ENCODE measurements around the gene GLTPD2.
A peak's percentile ranks its signal among the peaks of the same experiment; 100 is the strongest.

Gene GLTPD2

DNA sequence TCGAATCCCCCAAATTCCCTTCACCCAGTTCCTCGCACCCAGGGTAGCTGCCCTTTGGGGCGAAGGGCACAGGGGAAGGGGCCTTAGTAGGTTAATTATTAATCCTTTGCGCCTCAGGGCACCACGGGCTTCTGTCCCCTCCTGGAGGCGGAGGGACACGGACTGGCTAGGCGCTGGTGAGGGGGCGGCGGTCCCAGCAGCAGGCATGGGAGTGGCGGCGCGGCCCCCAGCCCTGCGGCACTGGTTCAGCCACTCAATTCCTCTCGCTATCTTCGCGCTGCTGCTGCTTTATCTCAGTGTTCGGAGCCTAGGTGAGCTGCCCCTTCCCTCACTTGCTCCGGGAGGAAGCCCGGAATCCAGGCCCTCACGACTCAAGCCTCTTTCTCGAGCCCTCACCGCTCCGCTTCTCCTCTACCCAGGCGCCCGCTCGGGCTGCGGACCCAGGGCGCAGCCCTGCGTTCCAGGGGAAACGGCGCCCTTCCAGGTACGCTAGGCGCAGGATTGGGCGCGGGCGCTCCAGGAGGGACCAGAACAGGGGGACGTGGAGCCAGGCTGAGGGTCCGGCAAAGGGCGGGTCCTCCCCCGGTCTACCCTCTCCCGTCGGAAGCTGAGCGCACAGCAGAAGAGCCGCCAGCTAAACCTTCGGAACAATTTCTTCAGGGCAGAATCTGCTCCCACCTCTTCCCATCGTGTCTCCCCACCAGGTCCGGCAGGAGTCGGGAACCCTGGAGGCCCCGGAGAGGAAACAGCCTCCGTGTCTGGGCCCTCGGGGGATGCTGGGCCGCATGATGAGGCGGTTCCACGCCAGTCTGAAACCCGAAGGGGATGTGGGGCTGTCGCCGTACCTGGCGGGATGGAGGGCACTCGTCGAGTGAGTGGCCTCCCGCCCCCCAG lies at the start of gene GLTPD2:
Gene GLTPD2 (plus strand): TSS at position 158 of the 894 bp plus-strand sequence. CDS start 48 bp downstream, at position 206.
- no peak for DNase-seq (ENCODE audit: low read depth in 2 of 2, low spot score in 1 of 2)

DNA sequence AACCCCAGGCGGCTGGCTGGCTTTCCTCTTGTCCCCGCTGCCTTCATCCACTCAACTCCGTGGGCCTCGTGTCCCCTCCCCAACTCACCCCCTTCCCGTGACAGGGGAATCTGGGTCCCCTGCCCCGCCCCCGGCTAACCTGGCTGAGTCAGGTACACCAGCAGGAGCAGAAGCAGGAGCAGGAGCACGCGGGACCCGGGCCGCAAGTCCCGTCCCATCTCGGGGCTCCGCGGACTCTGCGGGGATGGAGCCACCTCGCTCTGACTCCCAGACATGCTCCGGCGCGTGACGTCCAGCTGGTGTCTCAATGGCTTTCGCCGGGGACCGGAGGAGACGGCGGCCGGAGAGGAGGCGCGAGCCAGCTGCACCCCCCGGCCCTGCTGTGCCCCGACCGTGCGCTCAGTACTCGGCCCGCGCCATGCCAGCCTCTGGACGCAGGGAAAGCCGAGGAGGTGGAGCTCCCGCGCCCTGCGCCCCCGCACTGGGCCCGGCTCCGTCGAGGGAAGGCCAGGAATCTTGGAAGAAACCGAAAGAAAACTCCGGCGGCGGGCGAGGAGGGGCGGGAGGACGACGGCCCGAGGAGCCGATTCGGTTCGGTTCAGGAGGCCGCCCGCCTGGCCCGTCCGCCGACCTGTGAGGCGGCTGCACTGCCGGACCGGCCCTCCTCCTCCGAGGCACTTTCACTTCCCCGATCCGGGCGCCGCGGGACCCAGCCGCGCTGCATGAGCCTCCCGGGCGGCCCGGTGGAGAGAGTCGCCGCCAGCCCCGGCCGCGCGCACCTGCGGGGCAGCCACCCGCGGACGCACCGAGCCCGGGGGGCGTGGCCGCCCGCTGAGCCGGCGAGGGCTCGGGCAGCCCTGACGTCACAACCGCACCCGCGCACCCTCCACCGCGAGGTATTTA lies 49.4 kb upstream of the GLTPD2 start, which contains the start of the genes CXCL16 and ZMYND15:
Gene CXCL16 (minus strand): TSS at position 807 of the 903 bp plus-strand sequence. CDS start 589 bp downstream, at position 218.
Gene ZMYND15 (plus strand): TSS at position 712 of the 903 bp plus-strand sequence. CDS start 716 bp downstream, outside the sequence.
- DNase-seq (ENCODE audit: low read depth in 2 of 2, low spot score in 1 of 2) = peak in 1 of 2 donors; percentile 19

DNA sequence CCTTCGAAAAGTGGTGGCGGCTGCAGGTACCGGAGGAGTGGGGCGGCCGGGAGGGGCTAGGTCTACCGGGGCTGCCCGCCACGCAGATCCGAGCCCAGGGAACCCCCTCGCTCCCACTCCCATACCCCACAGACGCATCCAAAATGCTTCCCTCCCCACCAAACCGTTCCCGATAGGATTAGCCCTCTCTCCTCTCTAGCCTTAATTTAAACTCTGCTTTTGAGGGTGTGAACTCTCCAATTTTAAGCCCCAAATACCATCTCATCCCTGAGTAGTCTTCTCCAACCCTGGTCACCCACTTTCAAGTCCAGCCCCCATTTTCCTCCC lies 48.8 kb upstream of the GLTPD2 start:
- no peak for DNase-seq (ENCODE audit: low read depth in 2 of 2, low spot score in 1 of 2)

DNA sequence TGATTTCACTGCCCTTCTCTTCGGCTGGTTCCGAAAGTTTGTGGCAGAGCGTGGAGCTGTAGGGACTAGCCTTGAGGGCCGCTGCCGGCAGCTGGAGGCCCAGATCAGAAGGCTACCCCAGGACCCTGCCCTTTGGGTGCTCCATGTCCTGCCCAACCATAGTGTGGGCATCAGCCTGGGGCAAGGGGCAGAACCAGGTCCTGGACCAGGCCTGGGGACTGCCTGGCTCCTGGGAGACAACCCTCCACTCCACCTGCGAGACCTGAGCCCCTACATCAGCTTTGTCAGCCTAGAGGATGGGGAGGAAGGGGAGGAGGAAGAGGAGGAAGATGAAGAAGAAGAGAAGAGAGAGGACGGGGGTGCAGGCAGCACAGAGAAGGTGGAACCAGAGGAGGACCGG lies 48.2 kb upstream of the GLTPD2 start:
- no peak for DNase-seq (ENCODE audit: low read depth in 2 of 2, low spot score in 1 of 2)

DNA sequence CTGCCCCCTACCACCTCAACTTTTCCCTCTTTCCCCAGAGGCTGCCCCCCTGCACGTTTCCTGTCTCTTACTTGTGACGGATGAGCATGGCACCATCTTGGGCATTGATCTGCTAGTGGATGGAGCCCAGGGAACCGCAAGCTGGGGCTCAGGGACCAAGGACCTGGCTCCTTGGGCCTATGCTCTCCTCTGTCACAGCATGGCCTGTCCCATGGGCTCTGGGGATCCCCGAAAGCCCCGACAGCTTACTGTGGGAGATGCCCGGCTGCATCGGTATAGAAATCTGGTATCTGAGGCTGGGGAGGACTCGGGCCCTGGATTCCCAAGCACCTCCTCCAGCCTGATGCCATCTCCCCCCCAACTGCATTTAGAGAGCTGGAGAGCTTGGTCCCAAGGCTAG lies 47.2 kb upstream of the GLTPD2 start:
- no peak for DNase-seq (ENCODE audit: low read depth in 2 of 2, low spot score in 1 of 2)

DNA sequence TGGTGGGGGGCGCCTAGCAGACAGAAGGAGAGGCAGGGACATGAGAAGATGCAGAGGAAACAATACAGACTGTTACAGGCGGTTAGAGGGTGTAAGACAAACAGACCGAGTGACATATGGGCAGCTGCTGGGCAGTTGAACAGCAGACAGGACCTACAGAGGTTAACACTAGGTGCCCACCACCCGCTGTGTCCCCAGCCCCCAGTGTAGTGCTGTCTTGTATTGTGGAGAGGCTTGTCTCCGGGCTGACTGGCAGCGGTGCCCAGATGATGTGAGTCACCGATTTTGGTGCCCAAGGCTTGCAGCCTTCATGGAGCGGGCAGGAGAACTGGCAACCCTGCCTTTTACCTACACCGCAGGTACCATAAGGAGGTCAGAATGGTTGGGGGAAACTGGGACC lies 46.6 kb upstream of the GLTPD2 start:
- no peak for DNase-seq (ENCODE audit: low read depth in 2 of 2, low spot score in 1 of 2)

DNA sequence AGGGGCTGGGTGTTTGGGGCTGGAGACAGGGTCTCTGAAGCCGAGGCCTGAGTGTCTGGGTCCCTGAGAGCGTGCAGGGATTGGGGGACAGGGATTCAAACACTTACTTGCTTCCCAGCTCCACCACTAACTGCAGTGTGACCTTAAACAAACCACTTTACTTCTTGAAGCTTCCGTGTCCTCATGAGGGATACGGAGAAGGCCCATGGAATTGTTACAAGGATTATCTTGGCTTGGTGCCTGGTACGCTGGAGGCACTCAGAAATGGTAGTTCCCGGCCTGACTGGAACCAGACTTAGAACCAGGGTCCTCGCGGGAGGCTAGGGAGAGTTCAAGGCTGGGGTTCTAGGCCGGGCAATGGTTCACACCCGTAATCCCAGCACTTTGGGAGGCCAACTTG lies 46.1 kb upstream of the GLTPD2 start:
- DNase-seq (ENCODE audit: low read depth in 2 of 2, low spot score in 1 of 2) = no peak

DNA sequence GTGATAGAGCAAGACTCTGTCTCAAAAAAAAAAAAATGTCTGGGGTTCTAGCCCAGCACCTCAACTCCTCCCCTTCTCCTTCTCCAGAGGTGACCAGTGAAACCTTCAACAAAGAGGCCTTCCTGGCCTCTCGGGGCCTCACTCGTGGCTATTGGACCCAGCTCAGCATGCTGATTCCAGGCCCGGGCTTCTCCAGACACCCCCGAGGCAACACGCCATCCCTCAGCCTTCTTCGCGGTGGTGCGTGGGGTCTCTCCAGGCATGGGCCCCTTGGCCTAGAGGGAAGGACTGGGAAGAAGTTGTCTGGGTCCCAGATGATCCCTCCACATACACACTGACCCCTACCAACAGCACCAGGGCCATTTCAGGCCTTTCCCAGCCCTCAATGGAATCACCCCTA lies 45.5 kb upstream of the GLTPD2 start:
- DNase-seq (ENCODE audit: low read depth in 2 of 2, low spot score in 1 of 2) = no peak

DNA sequence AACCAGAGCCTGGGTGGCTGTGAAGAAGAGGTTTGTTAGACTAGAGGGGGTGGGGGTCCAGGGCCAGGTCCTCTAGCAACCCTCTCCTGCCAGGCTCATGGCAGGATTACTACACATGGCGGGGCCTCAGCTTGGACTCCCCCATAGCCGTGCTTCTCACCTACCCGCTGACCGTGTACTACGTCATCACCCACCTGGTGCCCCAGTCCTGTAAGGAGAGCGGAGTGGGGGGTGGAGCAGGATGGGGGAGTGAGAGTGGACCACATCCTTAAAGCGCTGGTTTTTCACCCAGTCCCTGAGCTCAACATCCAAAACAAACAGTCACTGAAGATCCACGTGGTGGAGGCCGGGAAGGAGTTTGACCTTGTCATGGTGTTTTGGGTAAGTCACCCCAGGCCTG lies 44.9 kb upstream of the GLTPD2 start:
- no peak for DNase-seq (ENCODE audit: low read depth in 2 of 2, low spot score in 1 of 2)

DNA sequence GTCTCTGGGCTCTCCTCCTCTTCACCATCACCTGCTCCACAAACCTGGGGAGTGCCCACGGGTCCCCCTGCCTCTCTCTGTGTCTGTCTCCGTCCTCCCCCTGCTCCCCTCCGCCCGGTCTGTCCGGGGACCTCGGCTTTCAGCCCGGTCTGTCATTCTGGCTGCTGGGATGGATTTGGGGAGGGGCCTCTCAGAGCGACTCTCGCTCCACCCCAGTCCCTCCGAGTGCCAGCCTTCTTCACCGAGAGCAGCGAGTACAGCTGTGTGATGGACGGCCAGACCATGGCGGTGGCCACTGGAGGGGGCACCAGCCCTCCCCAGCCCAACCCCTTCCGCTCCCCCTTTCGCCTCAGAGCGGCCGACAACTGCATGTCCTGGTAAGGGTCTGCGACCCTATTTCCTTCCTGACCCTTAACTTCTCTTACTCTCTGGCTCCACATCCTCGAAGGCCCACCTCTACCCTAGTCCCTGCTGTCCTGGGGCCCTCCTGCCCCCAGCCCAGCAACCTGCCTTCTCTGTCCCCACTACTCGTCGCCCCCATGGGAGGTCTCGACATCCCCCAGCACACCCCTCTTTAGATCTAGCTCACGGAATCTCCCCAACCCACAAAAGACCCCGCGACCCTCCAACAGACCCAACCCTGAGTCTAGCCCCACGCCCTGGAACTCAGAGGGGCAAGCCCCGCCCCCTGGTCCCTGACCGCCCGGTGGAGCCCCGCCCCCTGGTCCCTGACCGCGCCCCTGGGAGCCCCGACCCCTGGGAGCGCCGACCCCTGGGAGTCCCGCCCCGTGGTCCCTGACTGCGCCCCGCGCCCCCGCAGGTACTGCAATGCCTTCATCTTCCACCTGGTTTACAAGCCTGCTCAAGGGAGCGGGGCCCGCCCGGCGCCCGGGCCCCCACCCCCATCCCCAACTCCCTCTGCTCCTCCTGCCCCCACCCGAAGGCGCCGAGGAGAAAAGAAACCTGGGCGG lies 43.5 kb upstream of the GLTPD2 start:
- DNase-seq (ENCODE audit: low read depth in 2 of 2, low spot score in 1 of 2) = no peak

DNA sequence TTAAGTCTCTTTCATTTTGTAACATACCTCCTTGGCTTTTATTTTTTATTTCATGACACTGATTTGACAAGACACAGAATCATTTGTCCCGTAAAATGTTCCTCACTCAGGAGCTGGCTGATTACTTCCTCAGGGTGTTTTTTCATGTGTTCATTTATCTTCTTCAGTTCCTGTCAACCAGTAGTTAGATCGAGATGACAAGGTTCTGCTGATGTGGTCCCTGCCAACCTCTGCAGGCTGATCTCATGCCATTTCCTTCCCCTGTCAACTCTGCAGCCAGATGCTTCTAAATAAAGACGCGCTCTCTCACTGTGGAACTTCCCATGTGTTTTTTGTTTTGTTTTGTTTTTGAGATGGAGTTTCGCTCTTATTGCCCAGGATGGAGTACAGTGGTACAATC lies 40.9 kb upstream of the GLTPD2 start:
- no peak for DNase-seq (ENCODE audit: low read depth in 2 of 2, low spot score in 1 of 2)

DNA sequence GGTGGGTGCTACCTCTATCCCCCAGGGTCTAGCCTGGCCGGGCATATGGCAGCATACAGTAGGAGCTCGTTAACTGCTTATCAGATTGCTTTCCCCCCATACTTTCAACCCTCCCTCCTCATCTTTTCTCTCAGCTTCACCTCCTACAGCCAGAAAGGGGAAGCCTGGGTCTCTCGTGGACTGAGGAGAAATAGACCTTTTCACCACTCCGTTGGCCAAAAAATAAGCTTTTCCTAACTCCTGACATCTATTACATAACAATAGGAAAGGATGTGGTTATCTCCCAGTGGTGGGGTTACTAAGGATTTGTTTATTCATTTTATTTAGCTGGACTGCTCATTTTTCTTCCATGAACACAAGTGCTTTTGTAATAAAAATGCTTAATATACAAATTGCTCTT lies 40.1 kb upstream of the GLTPD2 start:
- DNase-seq (ENCODE audit: low read depth in 2 of 2, low spot score in 1 of 2) = no peak

DNA sequence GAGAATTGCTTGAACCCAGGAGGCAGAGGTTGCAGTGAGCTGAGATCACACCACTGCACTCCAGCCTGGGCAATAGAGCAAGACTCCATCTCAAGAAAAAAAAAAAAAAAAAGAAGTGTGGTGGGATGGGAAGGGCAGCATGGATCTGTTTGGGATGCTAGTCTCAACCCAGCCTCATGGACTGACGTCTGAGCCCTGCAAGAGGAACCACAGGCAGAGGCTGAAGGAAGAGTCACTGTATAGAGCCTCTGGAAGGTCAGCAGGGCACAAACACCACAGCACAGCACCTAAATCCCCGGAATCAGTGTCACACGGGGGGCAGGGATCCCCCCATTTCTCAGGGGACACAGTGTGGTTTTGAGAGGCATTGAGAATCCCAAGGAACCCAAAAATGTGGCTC lies 38.2 kb upstream of the GLTPD2 start:
- no peak for DNase-seq (ENCODE audit: low read depth in 2 of 2, low spot score in 1 of 2)

DNA sequence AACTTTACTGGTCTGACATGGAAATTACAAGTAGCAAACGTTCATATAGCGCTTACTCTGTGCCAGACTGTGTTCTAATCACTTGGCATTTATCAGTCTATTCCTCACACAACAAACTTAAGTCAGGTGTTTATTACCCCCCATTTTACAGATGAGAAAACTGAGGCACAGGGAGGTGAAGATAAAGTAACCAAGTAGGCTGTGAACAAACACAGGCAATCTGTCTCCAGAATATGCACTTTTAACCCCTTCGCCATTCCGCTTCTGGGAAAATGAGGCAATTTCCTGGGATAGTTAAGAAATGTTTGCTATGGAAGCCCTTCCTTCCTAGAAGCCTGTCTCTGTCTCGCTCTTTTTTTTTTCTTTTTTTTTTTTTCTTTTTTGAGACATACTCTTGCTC lies 36.8 kb upstream of the GLTPD2 start:
- DNase-seq (ENCODE audit: low read depth in 2 of 2, low spot score in 1 of 2) = no peak

DNA sequence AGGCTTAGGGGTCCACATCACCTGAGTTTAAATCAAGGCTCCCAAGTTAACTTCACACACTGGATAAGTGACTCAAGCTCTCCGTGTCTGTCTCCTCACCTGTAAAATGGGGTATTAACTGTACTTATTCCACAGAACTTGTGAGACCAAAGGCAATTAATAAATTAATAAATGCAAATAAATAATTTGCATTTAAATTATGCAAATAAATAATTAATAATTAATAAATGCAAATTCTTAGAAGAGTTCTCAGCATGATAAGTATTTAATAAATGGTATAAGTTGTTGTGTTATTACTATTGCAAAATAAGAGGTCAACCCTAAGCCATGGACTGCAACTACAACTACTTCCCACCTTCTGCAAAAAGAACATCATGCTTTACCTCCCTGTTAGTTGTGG lies 35.4 kb upstream of the GLTPD2 start:
- DNase-seq (ENCODE audit: low read depth in 2 of 2, low spot score in 1 of 2) = no peak

DNA sequence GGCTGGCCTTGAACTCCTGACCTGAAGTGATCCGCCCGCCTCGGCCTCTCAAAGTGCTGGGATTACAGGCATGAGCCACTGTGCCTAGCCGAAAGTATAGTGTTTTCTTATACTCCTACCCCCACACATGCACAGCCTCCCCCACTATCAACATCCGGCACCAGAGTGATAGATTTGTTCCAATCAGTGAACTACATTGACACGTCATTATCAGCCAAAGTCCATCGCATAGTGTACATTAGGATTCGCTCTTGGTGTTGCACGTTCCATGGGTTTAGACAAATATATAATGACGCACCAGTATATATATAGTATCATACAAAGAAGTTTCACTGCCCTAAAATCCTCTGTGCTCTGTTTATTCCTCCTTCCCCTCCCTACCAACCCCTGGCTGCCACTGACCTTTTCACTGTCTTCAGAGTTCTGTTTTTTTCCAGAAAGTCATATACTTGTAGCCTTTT lies 29.0 kb upstream of the GLTPD2 start:
- no peak for DNase-seq (ENCODE audit: low read depth in 2 of 2, low spot score in 1 of 2)

DNA sequence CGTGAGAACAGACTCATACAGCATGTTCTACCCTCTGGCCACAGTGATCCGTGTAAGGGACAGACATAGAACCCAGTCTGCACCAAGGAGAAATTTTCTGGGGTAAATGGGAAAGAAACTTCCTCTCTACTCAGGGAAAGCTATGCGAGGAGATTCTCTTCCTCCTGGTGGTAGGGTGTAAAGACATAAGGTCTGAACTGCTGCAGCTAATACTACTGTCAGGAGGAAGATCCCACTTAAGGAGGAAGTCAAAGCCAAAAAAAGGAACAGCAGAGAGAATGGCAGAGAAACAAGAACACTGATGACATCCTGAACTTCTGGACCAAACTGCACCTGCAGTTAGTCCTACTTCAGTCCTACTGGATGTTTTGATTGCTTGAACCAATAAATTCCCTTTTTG lies 24.2 kb upstream of the GLTPD2 start:
- DNase-seq (ENCODE audit: low read depth in 2 of 2, low spot score in 1 of 2) = no peak

DNA sequence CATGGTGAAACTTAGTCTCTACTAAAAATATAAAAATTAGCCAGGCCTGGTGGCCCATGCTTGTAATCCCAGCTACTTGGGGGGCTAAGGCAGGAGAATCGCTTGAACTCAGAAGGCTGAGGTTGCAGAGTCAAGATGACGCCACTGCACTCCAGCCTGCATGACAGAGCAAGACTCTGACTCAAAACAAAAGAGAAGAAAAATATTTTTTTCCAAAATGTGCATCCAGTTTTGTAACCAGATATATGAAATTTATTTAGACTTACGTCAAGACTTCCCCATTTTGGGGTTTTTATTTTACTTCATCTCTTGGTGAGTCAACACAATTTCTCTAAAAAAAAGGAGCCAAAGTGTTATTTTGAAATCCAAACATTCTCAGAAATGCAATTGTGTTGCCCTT lies 22.6 kb upstream of the GLTPD2 start:
- DNase-seq (ENCODE audit: low read depth in 2 of 2, low spot score in 1 of 2) = no peak

DNA sequence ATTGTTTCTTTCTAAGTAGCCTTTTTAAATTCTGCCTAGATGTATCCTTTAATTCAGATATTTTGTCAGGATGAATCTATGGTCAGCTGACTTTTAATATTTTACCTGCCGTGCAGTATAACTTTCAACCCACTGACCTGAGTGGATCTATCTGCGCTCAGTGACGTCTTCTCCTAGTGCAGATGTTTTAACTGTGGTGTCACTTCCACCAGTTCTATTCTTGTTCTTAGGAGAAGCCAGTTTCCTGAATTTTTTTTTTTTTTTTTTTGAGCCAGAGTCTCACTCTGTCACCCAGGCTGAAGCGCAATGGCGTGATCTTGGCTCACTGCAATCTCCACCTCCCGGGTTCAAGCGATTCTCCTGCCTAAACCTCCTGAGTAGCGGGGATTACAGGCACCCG lies 22.0 kb upstream of the GLTPD2 start:
- DNase-seq (ENCODE audit: low read depth in 2 of 2, low spot score in 1 of 2) = no peak

DNA sequence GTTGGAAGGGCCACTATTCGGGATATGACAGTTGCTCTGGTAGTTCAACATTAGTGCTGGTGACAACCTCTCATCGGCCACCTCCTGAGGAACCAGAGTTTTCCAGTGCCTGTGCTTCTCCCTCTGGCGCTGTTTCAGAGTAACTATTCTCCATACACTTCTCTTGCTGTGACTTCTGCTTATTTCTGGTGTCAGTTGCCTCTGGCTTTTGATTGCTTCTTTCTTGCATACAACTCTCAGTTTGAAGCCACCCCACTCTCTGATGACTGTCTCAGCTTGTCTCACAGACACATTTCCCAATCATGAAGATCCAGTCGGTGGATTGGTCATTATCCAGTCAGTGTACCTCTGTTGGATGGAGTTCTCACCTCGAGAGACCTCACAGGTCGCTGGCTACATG lies 20.5 kb upstream of the GLTPD2 start:
- no peak for DNase-seq (ENCODE audit: low read depth in 2 of 2, low spot score in 1 of 2)

DNA sequence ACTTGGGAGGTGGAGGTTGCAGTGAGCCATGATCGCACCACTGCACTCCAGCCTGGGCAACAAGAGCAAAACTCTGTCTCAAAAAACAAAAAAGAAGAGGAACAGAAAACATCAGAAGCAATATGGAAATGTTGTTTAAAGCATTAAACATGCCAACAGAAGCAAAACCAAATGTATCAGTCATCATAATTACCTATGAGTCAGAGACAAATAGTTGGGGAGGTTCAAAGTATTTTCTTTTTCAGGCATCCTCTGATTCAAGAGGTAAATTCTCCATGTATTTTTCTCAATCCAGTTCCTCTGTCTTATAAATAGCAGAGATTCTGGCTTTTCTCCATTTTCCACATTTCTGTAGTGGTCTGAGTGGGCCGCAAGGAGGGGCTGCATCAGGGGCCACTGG lies 19.1 kb upstream of the GLTPD2 start:
- DNase-seq (ENCODE audit: low read depth in 2 of 2, low spot score in 1 of 2) = no peak
